ENCODE measurements around the gene PRPS1.

DNA sequence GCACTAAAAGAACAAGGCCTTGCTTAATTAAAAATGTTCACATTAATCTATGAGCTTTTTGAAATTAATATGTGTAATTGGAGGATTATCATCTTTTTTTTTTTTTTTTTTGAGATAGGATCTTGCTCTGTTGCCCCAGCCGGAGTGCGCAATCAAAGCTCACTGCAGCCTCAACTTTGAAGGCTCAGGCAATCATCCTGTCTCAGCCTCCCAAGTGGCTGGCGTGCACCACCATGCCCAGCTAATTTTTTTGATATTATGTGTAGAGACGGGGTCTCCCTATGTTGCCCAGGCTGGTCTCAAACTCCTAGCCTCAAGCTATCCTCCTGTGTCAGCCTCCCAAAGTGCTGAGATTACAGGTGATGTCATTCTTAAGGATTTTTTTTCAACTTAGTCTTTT is 20.0 kb downstream of the PRPS1 start:
- no peak for TF ChIP-seq EZH2 (IDR thresholded peaks at IDR 0.05; ENCODE audit: low read length)
- TF ChIP-seq, protein P1, sequence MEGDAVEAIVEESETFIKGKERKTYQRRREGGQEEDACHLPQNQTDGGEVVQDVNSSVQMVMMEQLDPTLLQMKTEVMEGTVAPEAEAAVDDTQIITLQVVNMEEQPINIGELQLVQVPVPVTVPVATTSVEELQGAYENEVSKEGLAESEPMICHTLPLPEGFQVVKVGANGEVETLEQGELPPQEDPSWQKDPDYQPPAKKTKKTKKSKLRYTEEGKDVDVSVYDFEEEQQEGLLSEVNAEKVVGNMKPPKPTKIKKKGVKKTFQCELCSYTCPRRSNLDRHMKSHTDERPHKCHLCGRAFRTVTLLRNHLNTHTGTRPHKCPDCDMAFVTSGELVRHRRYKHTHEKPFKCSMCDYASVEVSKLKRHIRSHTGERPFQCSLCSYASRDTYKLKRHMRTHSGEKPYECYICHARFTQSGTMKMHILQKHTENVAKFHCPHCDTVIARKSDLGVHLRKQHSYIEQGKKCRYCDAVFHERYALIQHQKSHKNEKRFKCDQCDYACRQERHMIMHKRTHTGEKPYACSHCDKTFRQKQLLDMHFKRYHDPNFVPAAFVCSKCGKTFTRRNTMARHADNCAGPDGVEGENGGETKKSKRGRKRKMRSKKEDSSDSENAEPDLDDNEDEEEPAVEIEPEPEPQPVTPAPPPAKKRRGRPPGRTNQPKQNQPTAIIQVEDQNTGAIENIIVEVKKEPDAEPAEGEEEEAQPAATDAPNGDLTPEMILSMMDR (optimal IDR thresholded peaks at IDR 0.05 in 1 of 3, IDR thresholded peaks at IDR 0.05 in 1 of 3, conservative IDR thresholded peaks at IDR 0.05 in 1 of 3; ENCODE audit: extremely low read depth in 1 of 3, insufficient read depth in 2 of 3, low read length in 3 of 3) = no peak
